ENCODE data around the gene MLANA.

Gene MLANA

GRCh38 chr9:5899292-5899691, 8.6 kb downstream of the MLANA start:
- in situ Hi-C loops (cut with MboI; ENCODE audit: low sequenced_read_pairs) = no loop called here

- in situ Hi-C loops (cut with MboI; ENCODE audit: low sequenced_read_pairs) = no loop called here
These were observed 9.9 kb downstream of the MLANA start for GRCh38 chr9:5900622-5901021.

GRCh38 chr9:5902377-5902776, 11.7 kb downstream of the MLANA start:
- in situ Hi-C loops (cut with MboI; ENCODE audit: low sequenced_read_pairs) = no loop called here

- in situ Hi-C loops (cut with MboI; ENCODE audit: low sequenced_read_pairs) = no loop called here
These were observed 18.2 kb downstream of the MLANA start for GRCh38 chr9:5908918-5909317.

- in situ Hi-C loops (cut with MboI; ENCODE audit: low sequenced_read_pairs) = no loop called here
These were observed 19.3 kb downstream of the MLANA start for GRCh38 chr9:5909976-5910375.

- in situ Hi-C loops (cut with MboI; ENCODE audit: low sequenced_read_pairs) = no loop called here
These were observed 19.8 kb downstream of the MLANA start for GRCh38 chr9:5910413-5911057.

- in situ Hi-C loops (cut with MboI; ENCODE audit: low sequenced_read_pairs) = no loop called here
These were observed 24.7 kb downstream of the MLANA start for GRCh38 chr9:5915438-5915837.

- in situ Hi-C loops (cut with MboI; ENCODE audit: low sequenced_read_pairs) = no loop called here
These were observed 26.6 kb downstream of the MLANA start for GRCh38 chr9:5917273-5917672.

- in situ Hi-C loops (cut with MboI; ENCODE audit: low sequenced_read_pairs) = no loop called here
These were observed 27.2 kb downstream of the MLANA start for GRCh38 chr9:5917888-5918287.

GRCh38 chr9:5918460-5918859, 27.8 kb downstream of the MLANA start:
- in situ Hi-C loops (cut with MboI; ENCODE audit: low sequenced_read_pairs) = no loop called here

- in situ Hi-C loops (cut with MboI; ENCODE audit: low sequenced_read_pairs) = no loop called here
These were observed 30.2 kb downstream of the MLANA start for GRCh38 chr9:5920860-5921328.

GRCh38 chr9:5922192-5922591, 31.5 kb downstream of the MLANA start:
- in situ Hi-C loops (cut with MboI; ENCODE audit: low sequenced_read_pairs) = no loop called here

- in situ Hi-C loops (cut with MboI; ENCODE audit: low sequenced_read_pairs) = no loop called here
These were observed 41.0 kb downstream of the MLANA start for GRCh38 chr9:5931657-5932056.

- in situ Hi-C loops (cut with MboI; ENCODE audit: low sequenced_read_pairs) = no loop called here
These were observed 47.8 kb downstream of the MLANA start for GRCh38 chr9:5938449-5938848.

- in situ Hi-C loops (cut with MboI; ENCODE audit: low sequenced_read_pairs) = no loop called here
These were observed 48.8 kb downstream of the MLANA start for GRCh38 chr9:5939530-5939929.

- in situ Hi-C loops (cut with MboI; ENCODE audit: low sequenced_read_pairs) = no loop called here
These were observed 50.5 kb downstream of the MLANA start for GRCh38 chr9:5941214-5941613.

- in situ Hi-C loops (cut with MboI; ENCODE audit: low sequenced_read_pairs) = no loop called here
These were observed 54.4 kb downstream of the MLANA start for GRCh38 chr9:5945112-5945511.

- in situ Hi-C loops (cut with MboI; ENCODE audit: low sequenced_read_pairs) = no loop called here
These were observed 57.2 kb downstream of the MLANA start for GRCh38 chr9:5947912-5948311.

- in situ Hi-C loops (cut with MboI; ENCODE audit: low sequenced_read_pairs) = no loop called here
These were observed 58.5 kb downstream of the MLANA start for GRCh38 chr9:5949103-5949699.

GRCh38 chr9:5950261-5950660, 59.6 kb downstream of the MLANA start:
- in situ Hi-C loops (cut with MboI; ENCODE audit: low sequenced_read_pairs) = no loop called here

- in situ Hi-C loops (cut with MboI; ENCODE audit: low sequenced_read_pairs) = no loop called here
These were observed 61.1 kb downstream of the MLANA start for GRCh38 chr9:5951686-5952211.

All from hTERT RPE-1 (cell line).